K562 (cell line): ENCODE measurements around the gene CALCOCO2. TPM values are rescaled to one million over a fixed set of nuclear protein-coding genes. Genes with fewer than 3 reads are reported as not detected.
A peak's percentile ranks its signal among the peaks of the same experiment; 100 is the strongest.

ENCODE experiments used
- ATF1 ChIP-seq, 2 experiments: fragments of 450-650 bp in 1 of 2; IDR thresholded peaks; 2 replicates each; pipeline ENCODE4 v1.6.1; 2016; ENCODE audit warnings: missing compliant biosample characterization in 1 of 2, missing genetic modification characterization in 1 of 2
- HDAC3 ChIP-seq: fragments of 450-650 bp; IDR thresholded peaks from 2 replicates; pipeline ENCODE4 v1.6.1; 2018; ENCODE audit warnings: borderline replicate concordance, mild to moderate bottlenecking, moderate library complexity; ENCODE audit not compliant: partially characterized antibody
- HDAC6 ChIP-seq: IDR thresholded peaks from 2 replicates; pipeline ENCODE4 v1.6.1; 2012; ENCODE audit warnings: low read depth, mild to moderate bottlenecking, control low read depth, inconsistent platforms, low read length, moderate library complexity
- LEF1 ChIP-seq: fragments of 450-650 bp; IDR thresholded peaks from 2 replicates; pipeline ENCODE4 v1.6.1; 2016; ENCODE audit warnings: mild to moderate bottlenecking
- SAP30 ChIP-seq: fragments of 200-600 bp; sonication (generic); IDR thresholded peaks from 2 replicates; pipeline ENCODE4 v1.6.1; 2012; ENCODE audit warnings: borderline replicate concordance, low read depth, mild to moderate bottlenecking, moderate library complexity, low read length, control low read depth, inconsistent platforms; ENCODE audit not compliant: insufficient read depth, poor library complexity, severe bottlenecking
- SIN3B ChIP-seq: fragments of 450-650 bp; IDR thresholded peaks from 2 replicates; pipeline ENCODE4 v1.6.1; 2017; ENCODE audit warnings: low read depth, mild to moderate bottlenecking, moderate library complexity
- SREBF2 ChIP-seq: sonication (generic); formaldehyde crosslinking; IDR thresholded peaks from 2 replicates; pipeline ENCODE4 v1.4.0; 2020; ENCODE audit warnings: mild to moderate bottlenecking, missing genetic modification reagents
- XRCC4 ChIP-seq: IDR thresholded peaks from one replicate; pipeline ENCODE4 v1.6.1; 2011; ENCODE audit not compliant: insufficient read depth, insufficient read length; ENCODE audit errors: extremely low read depth
- ZC3H11A ChIP-seq: IDR thresholded peaks from 2 replicates; pipeline ENCODE4 v1.6.1; 2012; ENCODE audit warnings: low read depth, low read length, improper control_type of control experiment
- ZFPM2 ChIP-seq: fragments of 250-450 bp; sonication (Bioruptor Pico); IDR thresholded peaks from 2 replicates; pipeline ENCODE4 v1.5.1; 2022; ENCODE audit warnings: mild to moderate bottlenecking
- ZNF212 ChIP-seq: fragments of 450-650 bp; formaldehyde crosslinking; IDR thresholded peaks from 2 replicates; pipeline ENCODE4 v1.4.0; 2020; ENCODE audit warnings: mild to moderate bottlenecking
- ZNF282 ChIP-seq: sonication (generic); formaldehyde crosslinking; IDR thresholded peaks from 2 replicates; pipeline ENCODE4 v1.8.1; 2023; ENCODE audit warnings: missing genetic modification reagents
- ZNF431 ChIP-seq: sonication (generic); formaldehyde crosslinking; IDR thresholded peaks from 2 replicates; pipeline ENCODE4 v1.8.0; 2022; ENCODE audit warnings: mild to moderate bottlenecking, missing genetic modification reagents
- ZNF583 ChIP-seq: fragments of 250-450 bp; sonication (Bioruptor Pico); IDR thresholded peaks from 2 replicates; pipeline ENCODE4 v1.4.0; 2020
- polyA plus RNA-seq, 8 experiments: library from polyadenylated mRNA; depleted of rRNA in 4 of 8; stranded (reverse) in 5 of 8; unstranded in 3 of 8; fragments of >200 nt; fragmentation: Nextera tagmentation in 2 of 8; fragmentation: Illumina TruSeq in 1 of 8; extraction: Ambion mirVana in 2 of 8; extraction: Trizol in 1 of 8; gene quantifications; 2 replicates each; pipeline versions ENCODE4 v1.2.1 to v1.2.3, GENCODE V29; 2011 to 2014; ENCODE audit warnings: inconsistent platforms in 1 of 8, missing spikeins in 1 of 8
- total RNA-seq, 7 experiments: library from RNA; depleted of rRNA in 6 of 7; stranded (reverse); fragments of >200 nt in 6 of 7; fragmentation: Illumina TruSeq in 2 of 7; extraction: Trizol in 2 of 7; gene quantifications; 2 replicates each; pipeline versions ENCODE4 v1.2.1 to v1.2.3, GENCODE V29; 2011 to 2021; ENCODE audit warnings: low replicate concordance in 1 of 7
- TF ChIP-seq, protein P1 (sequence below): fragments of 250-450 bp; sonication (Bioruptor Pico); IDR thresholded peaks from 2 replicates; pipeline ENCODE4 v1.4.0; 2020; ENCODE audit warnings: mild to moderate bottlenecking, moderate library complexity
- TF ChIP-seq, protein P2 (sequence below): fragments of 450-650 bp; IDR thresholded peaks from 2 replicates; pipeline ENCODE4 v1.6.1; 2016; ENCODE audit warnings: antibody characterized with exemption
- TF ChIP-seq, protein P3 (sequence below): fragments of 250-450 bp; sonication (Bioruptor Pico); IDR thresholded peaks from 2 replicates; pipeline ENCODE4 v1.8.0; 2021; ENCODE audit warnings: moderate library complexity, mild to moderate bottlenecking, inconsistent platforms
- TF ChIP-seq, protein P4 (sequence below): sonication (generic); formaldehyde crosslinking; IDR thresholded peaks from 2 replicates; pipeline ENCODE4 v1.4.0; 2020; ENCODE audit warnings: mild to moderate bottlenecking, missing genetic modification reagents
- TF ChIP-seq, protein P5 (sequence below): sonication (generic); formaldehyde crosslinking; IDR thresholded peaks from 2 replicates; pipeline ENCODE4 v1.8.0; 2022; ENCODE audit warnings: mild to moderate bottlenecking, missing genetic modification reagents

Gene CALCOCO2
- total and polyA plus RNA-seq, 9 of the 15 experiments (the other 6 are each of a cell fraction or from before 2014, with no cell fraction given): 24.1 to 87.3 (median 67.5) TPM

DNA sequence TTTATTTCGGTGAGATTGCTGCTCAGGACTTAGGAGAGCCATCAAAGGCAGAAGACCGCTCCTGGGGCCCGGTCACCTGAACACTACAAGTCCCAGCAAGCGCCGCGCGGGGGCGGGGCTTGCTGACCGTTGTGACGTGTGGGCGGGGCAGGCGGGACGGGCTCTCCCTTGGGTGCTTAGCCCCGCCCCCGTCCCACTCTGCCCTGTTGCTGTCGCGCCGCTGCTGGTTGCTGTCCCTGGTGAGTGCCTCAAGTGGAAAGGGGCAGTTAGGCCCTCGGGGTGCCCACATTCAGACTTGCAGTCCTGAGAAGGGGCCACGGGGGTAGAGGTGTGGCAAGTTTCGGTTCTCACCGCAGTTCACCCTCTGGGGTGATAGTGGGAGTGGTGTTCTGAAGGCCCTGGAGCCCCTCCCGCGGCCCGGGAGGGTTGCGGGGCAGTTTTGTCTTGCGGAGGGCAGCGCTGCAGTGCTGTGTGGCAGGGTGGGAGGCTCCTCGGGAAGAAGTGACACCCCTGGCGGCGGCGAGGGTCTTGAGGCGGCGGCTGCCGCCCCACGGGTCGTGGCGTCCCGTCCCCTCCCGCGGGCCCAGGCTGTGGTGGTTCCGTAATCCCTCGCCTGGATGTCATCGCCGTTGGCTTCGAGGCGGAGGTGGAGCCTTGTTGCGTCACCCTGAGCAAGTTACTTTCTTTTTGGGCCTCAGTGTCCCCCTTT, at the start of gene CALCOCO2 (continued):
- TF ChIP-seq, protein P1, sequence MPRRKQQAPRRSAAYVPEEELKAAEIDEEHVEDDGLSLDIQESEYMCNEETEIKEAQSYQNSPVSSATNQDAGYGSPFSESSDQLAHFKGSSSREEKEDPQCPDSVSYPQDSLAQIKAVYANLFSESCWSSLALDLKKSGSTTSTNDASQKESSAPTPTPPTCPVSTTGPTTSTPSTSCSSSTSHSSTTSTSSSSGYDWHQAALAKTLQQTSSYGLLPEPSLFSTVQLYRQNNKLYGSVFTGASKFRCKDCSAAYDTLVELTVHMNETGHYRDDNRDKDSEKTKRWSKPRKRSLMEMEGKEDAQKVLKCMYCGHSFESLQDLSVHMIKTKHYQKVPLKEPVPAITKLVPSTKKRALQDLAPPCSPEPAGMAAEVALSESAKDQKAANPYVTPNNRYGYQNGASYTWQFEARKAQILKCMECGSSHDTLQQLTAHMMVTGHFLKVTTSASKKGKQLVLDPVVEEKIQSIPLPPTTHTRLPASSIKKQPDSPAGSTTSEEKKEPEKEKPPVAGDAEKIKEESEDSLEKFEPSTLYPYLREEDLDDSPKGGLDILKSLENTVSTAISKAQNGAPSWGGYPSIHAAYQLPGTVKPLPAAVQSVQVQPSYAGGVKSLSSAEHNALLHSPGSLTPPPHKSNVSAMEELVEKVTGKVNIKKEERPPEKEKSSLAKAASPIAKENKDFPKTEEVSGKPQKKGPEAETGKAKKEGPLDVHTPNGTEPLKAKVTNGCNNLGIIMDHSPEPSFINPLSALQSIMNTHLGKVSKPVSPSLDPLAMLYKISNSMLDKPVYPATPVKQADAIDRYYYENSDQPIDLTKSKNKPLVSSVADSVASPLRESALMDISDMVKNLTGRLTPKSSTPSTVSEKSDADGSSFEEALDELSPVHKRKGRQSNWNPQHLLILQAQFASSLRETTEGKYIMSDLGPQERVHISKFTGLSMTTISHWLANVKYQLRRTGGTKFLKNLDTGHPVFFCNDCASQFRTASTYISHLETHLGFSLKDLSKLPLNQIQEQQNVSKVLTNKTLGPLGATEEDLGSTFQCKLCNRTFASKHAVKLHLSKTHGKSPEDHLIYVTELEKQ (CRISPR knock-in tag): 0 out of 2 replicates have a peak, but pooled peaks have one; percentile 26
- TF ChIP-seq LEF1 (no peak), XRCC4 (no peak), ZNF282 (0 out of 2 replicates have a peak, but pooled peaks have one; percentile 56), HDAC6 (no peak), ZC3H11A (no peak), ATF1 (CRISPR knock-in tag; IDR thresholded peaks at IDR 0.05) (peak; percentile 53; the same call in 1 of the 2 replicates), ATF1 (tag; IDR thresholded peaks at IDR 0.05) (peak; percentile 93), ZNF583 (CRISPR knock-in tag) (no peak), ZNF212 (no peak), SIN3B (0 out of 2 replicates have a peak, but pooled peaks have one; percentile 33), SAP30 (peak; percentile 68), SREBF2 (CRISPR knock-in tag) (no peak), HDAC3 (no peak), ZFPM2 (CRISPR knock-in tag) (0 out of 2 replicates have a peak, but pooled peaks have one; percentile 59), ZNF431 (CRISPR knock-in tag) (0 out of 2 replicates have a peak, but pooled peaks have one; percentile 34)
- TF ChIP-seq, protein P2, sequence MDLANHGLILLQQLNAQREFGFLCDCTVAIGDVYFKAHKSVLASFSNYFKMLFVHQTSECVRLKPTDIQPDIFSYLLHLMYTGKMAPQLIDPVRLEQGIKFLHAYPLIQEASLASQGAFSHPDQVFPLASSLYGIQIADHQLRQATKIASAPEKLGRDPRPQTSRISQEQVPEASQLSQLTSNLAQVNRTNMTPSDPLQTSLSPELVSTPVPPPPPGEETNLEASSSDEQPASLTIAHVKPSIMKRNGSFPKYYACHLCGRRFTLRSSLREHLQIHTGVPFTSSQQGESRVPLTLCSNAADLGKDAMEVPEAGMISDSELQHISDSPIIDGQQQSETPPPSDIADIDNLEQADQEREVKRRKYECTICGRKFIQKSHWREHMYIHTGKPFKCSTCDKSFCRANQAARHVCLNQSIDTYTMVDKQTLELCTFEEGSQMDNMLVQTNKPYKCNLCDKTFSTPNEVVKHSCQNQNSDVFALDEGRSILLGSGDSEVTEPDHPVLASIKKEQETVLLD: 0 out of 2 replicates have a peak, but pooled peaks have one; percentile 19
- TF ChIP-seq, protein P3, sequence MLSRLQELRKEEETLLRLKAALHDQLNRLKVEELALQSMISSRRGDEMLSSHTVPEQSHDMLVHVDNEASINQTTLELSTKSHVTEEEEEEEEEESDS (CRISPR knock-in tag): no peak
- TF ChIP-seq, protein P4, sequence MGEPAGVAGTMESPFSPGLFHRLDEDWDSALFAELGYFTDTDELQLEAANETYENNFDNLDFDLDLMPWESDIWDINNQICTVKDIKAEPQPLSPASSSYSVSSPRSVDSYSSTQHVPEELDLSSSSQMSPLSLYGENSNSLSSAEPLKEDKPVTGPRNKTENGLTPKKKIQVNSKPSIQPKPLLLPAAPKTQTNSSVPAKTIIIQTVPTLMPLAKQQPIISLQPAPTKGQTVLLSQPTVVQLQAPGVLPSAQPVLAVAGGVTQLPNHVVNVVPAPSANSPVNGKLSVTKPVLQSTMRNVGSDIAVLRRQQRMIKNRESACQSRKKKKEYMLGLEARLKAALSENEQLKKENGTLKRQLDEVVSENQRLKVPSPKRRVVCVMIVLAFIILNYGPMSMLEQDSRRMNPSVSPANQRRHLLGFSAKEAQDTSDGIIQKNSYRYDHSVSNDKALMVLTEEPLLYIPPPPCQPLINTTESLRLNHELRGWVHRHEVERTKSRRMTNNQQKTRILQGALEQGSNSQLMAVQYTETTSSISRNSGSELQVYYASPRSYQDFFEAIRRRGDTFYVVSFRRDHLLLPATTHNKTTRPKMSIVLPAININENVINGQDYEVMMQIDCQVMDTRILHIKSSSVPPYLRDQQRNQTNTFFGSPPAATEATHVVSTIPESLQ (CRISPR knock-in tag): no peak
- TF ChIP-seq, protein P5, sequence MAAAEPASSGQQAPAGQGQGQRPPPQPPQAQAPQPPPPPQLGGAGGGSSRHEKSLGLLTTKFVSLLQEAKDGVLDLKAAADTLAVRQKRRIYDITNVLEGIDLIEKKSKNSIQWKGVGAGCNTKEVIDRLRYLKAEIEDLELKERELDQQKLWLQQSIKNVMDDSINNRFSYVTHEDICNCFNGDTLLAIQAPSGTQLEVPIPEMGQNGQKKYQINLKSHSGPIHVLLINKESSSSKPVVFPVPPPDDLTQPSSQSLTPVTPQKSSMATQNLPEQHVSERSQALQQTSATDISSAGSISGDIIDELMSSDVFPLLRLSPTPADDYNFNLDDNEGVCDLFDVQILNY (CRISPR knock-in tag): no peak
